SK-N-SH treated with all-trans-retinoic acid at 6 μM for 48 hours (cell line): ENCODE data around the gene MYH11.

Source experiments
- ATAC-seq: fragments of 200-7000 bp; cut with Tn5 transposase; 3 replicates; pipeline ENCODE4 v1.9.1; 2020; ENCODE audit warnings: mild to moderate bottlenecking, moderate library complexity
- BACH2 ChIP-seq: fragments of 250-450 bp; sonication (Bioruptor Pico); IDR thresholded peaks from 2 replicates; pipeline ENCODE4 v1.9.0; 2021; ENCODE audit warnings: mild to moderate bottlenecking, borderline replicate concordance
- CREB5 ChIP-seq: fragments of 250-450 bp; sonication (Bioruptor Pico); IDR thresholded peaks from 2 replicates; pipeline ENCODE4 v1.5.1; 2020; ENCODE audit warnings: low read depth, mild to moderate bottlenecking, moderate library complexity
- CSDC2 ChIP-seq: fragments of 250-450 bp; sonication (Bioruptor Pico); IDR thresholded peaks from 2 replicates; pipeline ENCODE4 v1.5.0; 2020; ENCODE audit warnings: mild to moderate bottlenecking, moderate library complexity
- CSRNP3 ChIP-seq: fragments of 250-450 bp; sonication (Bioruptor Pico); IDR thresholded peaks from 2 replicates; pipeline ENCODE4 v1.5.1; 2021; ENCODE audit warnings: mild to moderate bottlenecking, moderate library complexity
- ESRRG ChIP-seq: fragments of 250-450 bp; sonication (Bioruptor Pico); IDR thresholded peaks from 2 replicates; pipeline ENCODE4 v1.6.1; 2021; ENCODE audit warnings: mild to moderate bottlenecking
- GLIS3 ChIP-seq: fragments of 250-450 bp; sonication (Bioruptor Pico); IDR thresholded peaks from 2 replicates; pipeline ENCODE4 v1.5.0; 2020; ENCODE audit warnings: mild to moderate bottlenecking, moderate library complexity
- ISL1 ChIP-seq: fragments of 250-450 bp; sonication (Bioruptor Pico); IDR thresholded peaks from 2 replicates; pipeline ENCODE4 v2.1.2; 2022; ENCODE audit warnings: mild to moderate bottlenecking, moderate library complexity
- OSR1 ChIP-seq: fragments of 250-450 bp; sonication (Bioruptor Pico); IDR thresholded peaks from 2 replicates; pipeline ENCODE4 v1.8.0; 2022; ENCODE audit warnings: moderate library complexity, mild to moderate bottlenecking, inconsistent platforms
- PATZ1 ChIP-seq: fragments of 250-450 bp; sonication (Bioruptor Pico); IDR thresholded peaks from 2 replicates; pipeline ENCODE4 v1.8.0; 2020; ENCODE audit warnings: mild to moderate bottlenecking, moderate library complexity, borderline replicate concordance
- POU6F1 ChIP-seq: fragments of 250-450 bp; sonication (Bioruptor Pico); IDR thresholded peaks from 2 replicates; pipeline ENCODE4 v1.8.0; 2021; ENCODE audit warnings: low read depth, mild to moderate bottlenecking, moderate library complexity, borderline replicate concordance
- PPARA ChIP-seq: fragments of 250-450 bp; sonication (Bioruptor Pico); IDR thresholded peaks from 2 replicates; pipeline ENCODE4 v1.5.0; 2020; ENCODE audit warnings: mild to moderate bottlenecking, borderline replicate concordance
- RARB ChIP-seq: fragments of 250-450 bp; sonication (Bioruptor Pico); IDR thresholded peaks from 2 replicates; pipeline ENCODE4 v1.8.0; 2021; ENCODE audit warnings: mild to moderate bottlenecking, moderate library complexity
- SNAI2 ChIP-seq: fragments of 250-450 bp; sonication (Bioruptor Pico); IDR thresholded peaks from 2 replicates; pipeline ENCODE4 v1.5.0; 2020; ENCODE audit warnings: mild to moderate bottlenecking, moderate library complexity
- TCF4 ChIP-seq: fragments of 250-450 bp; sonication (Bioruptor Pico); IDR thresholded peaks from 2 replicates; pipeline ENCODE4 v1.8.0; 2021; ENCODE audit warnings: mild to moderate bottlenecking, moderate library complexity, borderline replicate concordance
- TOX ChIP-seq: fragments of 250-450 bp; sonication (Bioruptor Pico); IDR thresholded peaks from 2 replicates; pipeline ENCODE4 v1.8.0; 2021; ENCODE audit warnings: mild to moderate bottlenecking, moderate library complexity, borderline replicate concordance
- TSHZ2 ChIP-seq: fragments of 250-450 bp; sonication (Bioruptor Pico); IDR thresholded peaks from 2 replicates; pipeline ENCODE4 v1.5.0; 2020; ENCODE audit warnings: mild to moderate bottlenecking, moderate library complexity
- ZC3H10 ChIP-seq: fragments of 250-450 bp; sonication (Bioruptor Pico); IDR thresholded peaks from 2 replicates; pipeline ENCODE4 v1.5.1; 2021; ENCODE audit warnings: mild to moderate bottlenecking, moderate library complexity
- ZFP3 ChIP-seq: fragments of 250-450 bp; sonication (Bioruptor Pico); IDR thresholded peaks from 2 replicates; pipeline ENCODE4 v1.5.0; 2020; ENCODE audit warnings: mild to moderate bottlenecking, moderate library complexity
- ZFP30 ChIP-seq: fragments of 450-650 bp; formaldehyde crosslinking; IDR thresholded peaks from 2 replicates; pipeline ENCODE4 v1.5.0; 2022; ENCODE audit warnings: mild to moderate bottlenecking, moderate library complexity
- ZNF565 ChIP-seq: fragments of 450-650 bp; formaldehyde crosslinking; conservative IDR thresholded peaks from 2 replicates; pipeline ENCODE4 v1.5.0; 2020; ENCODE audit warnings: low read depth, mild to moderate bottlenecking, moderate library complexity
- ZNF70 ChIP-seq: fragments of 450-650 bp; formaldehyde crosslinking; IDR thresholded peaks from 2 replicates; pipeline ENCODE4 v1.5.0; 2020; ENCODE audit warnings: mild to moderate bottlenecking, moderate library complexity
- ZNF8 ChIP-seq: fragments of 450-650 bp; formaldehyde crosslinking; IDR thresholded peaks from 2 replicates; pipeline ENCODE4 v1.5.0; 2020; ENCODE audit warnings: mild to moderate bottlenecking, moderate library complexity

MYH11 gene

GRCh38 chr16:15752717-15753488 lies 103.9 kb downstream of the MYH11 start:
- TF ChIP-seq BACH2 (no peak), ZFP3 (no peak), GLIS3 (CRISPR knock-in tag) (no peak), ESRRG (CRISPR knock-in tag) (no peak), TCF4 (no peak), ISL1 (no peak), PATZ1 (CRISPR knock-in tag) (no peak), RARB (CRISPR knock-in tag) (no peak), POU6F1 (CRISPR knock-in tag) (no peak), ZNF565 (CRISPR knock-in tag) (no peak), TOX (CRISPR knock-in tag) (no peak), PPARA (CRISPR knock-in tag) (no peak), OSR1 (no peak), ZNF70 (CRISPR knock-in tag) (no peak), CREB5 (no peak), CSDC2 (CRISPR knock-in tag) (no peak), CSRNP3 (no peak), TSHZ2 (CRISPR knock-in tag) (no peak), SNAI2 (CRISPR knock-in tag) (no peak)
- ATAC-seq = no peak

- no peak for ATAC-seq
- TF ChIP-seq TOX (CRISPR knock-in tag) (no peak), ZFP30 (CRISPR knock-in tag) (no peak), PPARA (CRISPR knock-in tag) (no peak), ZFP3 (no peak), ZNF8 (no peak), GLIS3 (CRISPR knock-in tag) (no peak), PATZ1 (CRISPR knock-in tag) (no peak), ZNF70 (CRISPR knock-in tag) (no peak), POU6F1 (CRISPR knock-in tag) (no peak), ESRRG (CRISPR knock-in tag) (no peak), BACH2 (no peak), CREB5 (no peak), RARB (CRISPR knock-in tag) (no peak), ZC3H10 (CRISPR knock-in tag) (no peak)
These were observed 104.9 kb downstream of the MYH11 start for GRCh38 chr16:15751940-15752339.
